K562 treated with DMSO at 1 percent for 48 hours (cell line): ENCODE measurements around the gene METTL24. TPM values are rescaled to one million over a fixed set of nuclear protein-coding genes. Genes with fewer than 3 reads are reported as not detected.

Experiments used
- total RNA-seq: library from RNA; unstranded; fragments of 300-600 nt; gene quantifications from 2 replicates; pipeline ENCODE4 v1.2.3, GENCODE V29; 2022; ENCODE audit warnings: low replicate concordance; ENCODE audit errors: extremely low read depth

The METTL24 gene
- not detected in 2 replicates for total RNA-seq

GRCh38 chr6:110357664-110358552 lies at the start of gene METTL24:
TSS of gene METTL24 (minus strand) at chr6:110358349. CDS start at chr6:110358272, 77 bp downstream.

Other genes with a start within 250 kb of the METTL24 start
- gene WASF1, start 178.7 kb downstream of the METTL24 start, total RNA-seq = not detected in 2 replicates
- not detected in 2 replicates for gene CDC40, start 177.9 kb downstream of the METTL24 start, total RNA-seq
- not detected in 2 replicates for gene DDO, start 57.2 kb upstream of the METTL24 start, total RNA-seq
- gene SLC22A16, start 118.3 kb upstream of the METTL24 start, total RNA-seq = not detected in 2 replicates